HUES64 (cell line): ENCODE results near the gene PLIN3.
A peak's percentile ranks its signal among the peaks of the same experiment; 100 is the strongest.
"Not testable (repeated sequence)": the region's sequence is repeated elsewhere in the genome, so short reads cannot be mapped to it uniquely, and the experiment has no call there.

Experiments
- H3K27ac ChIP-seq: 2 replicates; pipeline ENCODE4 v1.7.0; 2013; ENCODE audit warnings: low read depth, low read length, inconsistent platforms
- H3K27me3 ChIP-seq: 2 replicates; pipeline ENCODE4 v1.6.1; 2013; ENCODE audit warnings: mild to moderate bottlenecking, low read length; ENCODE audit not compliant: insufficient read depth
- H3K36me3 ChIP-seq: 2 replicates; pipeline ENCODE4 v1.6.1; 2013; ENCODE audit warnings: mild to moderate bottlenecking, low read length; ENCODE audit not compliant: insufficient read depth
- H3K4me1 ChIP-seq: 2 replicates; pipeline ENCODE4 v1.6.1; 2013; ENCODE audit warnings: mild to moderate bottlenecking, low read length, moderate library complexity; ENCODE audit not compliant: insufficient read depth
- H3K4me3 ChIP-seq: 2 replicates; pipeline ENCODE4 v1.5.1; 2013; ENCODE audit warnings: mild to moderate bottlenecking, low read length, moderate library complexity
- H3K9ac ChIP-seq: 2 replicates; pipeline ENCODE4 v1.6.1; 2013; ENCODE audit warnings: mild to moderate bottlenecking, low read depth, low read length
- H3K9me3 ChIP-seq: 2 replicates; pipeline ENCODE4 v1.6.1; 2013; ENCODE audit warnings: low read depth, low read length; ENCODE audit not compliant: insufficient read depth
- WGBS: fragments of 150-250, 120-280 bp; methylation state at CpG from one replicate; pipeline ENCODE4 v1.1.7; 2013; ENCODE audit warnings: missing lambda C conversion rate; 5-methylcytosine and 5-hydroxymethylcytosine counted together

Gene PLIN3

DNA sequence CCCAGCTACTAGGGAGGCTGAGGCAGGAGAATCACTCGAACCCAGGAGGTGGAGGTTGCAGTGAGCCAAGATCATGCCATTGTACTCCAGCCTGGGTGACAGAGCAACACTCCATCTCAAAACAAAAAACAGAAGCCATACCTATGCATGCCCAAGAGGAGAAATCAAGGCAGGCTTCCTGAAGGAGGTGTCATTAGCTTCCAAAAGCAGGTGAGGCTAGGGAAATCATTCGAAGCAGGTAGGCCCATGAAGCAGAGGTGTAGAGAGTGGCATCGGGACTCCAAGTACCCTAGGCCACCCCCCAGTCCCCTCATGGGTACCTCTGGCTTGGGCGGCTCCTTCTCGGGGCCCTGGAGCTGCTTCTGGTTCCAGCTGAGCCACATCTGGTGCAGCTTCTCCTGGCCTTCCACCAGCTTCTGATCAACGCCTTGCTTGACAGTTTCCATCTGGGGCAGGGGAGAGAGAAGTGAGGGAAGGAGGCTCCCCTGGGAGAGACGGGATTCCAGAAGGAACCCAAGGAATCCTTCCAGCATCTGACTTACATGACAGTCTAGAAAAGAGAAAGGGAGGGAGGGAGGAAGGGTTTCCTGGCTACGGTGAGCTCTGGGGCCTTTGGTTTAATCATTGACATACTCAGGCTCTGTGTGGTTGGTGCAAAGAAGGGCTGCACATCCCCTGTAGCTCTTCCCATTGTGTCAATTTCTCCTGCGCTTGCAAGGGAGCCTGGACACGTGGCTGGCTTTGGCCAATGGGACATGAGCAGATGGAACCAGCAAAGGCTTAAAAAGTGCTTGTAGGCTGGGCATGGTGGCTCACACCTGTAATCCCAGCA lies 22.9 kb downstream of the PLIN3 start:
- peaks cover 61% of the 10 kb centered on the region for H3K36me3 ChIP-seq
- no peaks in the 10 kb centered on the region for H3K27me3 ChIP-seq
- no peak overlapping the region for H3K4me3 ChIP-seq
- no peaks in the 10 kb centered on the region for H3K9me3 ChIP-seq
- H3K27ac ChIP-seq = no peak overlapping the region
- no peak overlapping the region for H3K9ac ChIP-seq
- 94% methylated on average over 10 of the region's 10 CpGs for WGBS
- no peaks in the 10 kb centered on the region for H3K4me1 ChIP-seq

DNA sequence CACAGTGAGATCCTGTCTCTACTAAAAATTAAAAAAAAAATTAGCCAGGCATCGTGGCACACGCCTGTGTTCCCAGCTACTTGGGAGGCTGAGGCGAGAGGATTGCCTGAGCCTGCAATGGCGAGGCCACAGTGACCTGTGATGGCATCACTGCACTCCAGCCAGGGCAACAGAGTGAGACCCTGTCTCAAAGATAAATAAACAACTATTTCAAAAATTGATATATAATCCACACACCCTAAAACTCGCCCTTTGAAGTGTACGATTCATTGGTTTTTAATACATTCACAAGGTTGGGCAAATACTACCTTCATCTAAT lies 23.9 kb downstream of the PLIN3 start:
- H3K27me3 ChIP-seq = no peaks in the 10 kb centered on the region
- H3K9ac ChIP-seq = no peak overlapping the region
- no peak overlapping the region for H3K4me3 ChIP-seq
- no peak overlapping the region for H3K27ac ChIP-seq
- H3K36me3 ChIP-seq = peaks cover 62% of the 10 kb centered on the region
- 97% methylated on average over 6 of the region's 6 CpGs for WGBS
- H3K9me3 ChIP-seq = no peaks in the 10 kb centered on the region
- H3K4me1 ChIP-seq = no peaks in the 10 kb centered on the region

DNA sequence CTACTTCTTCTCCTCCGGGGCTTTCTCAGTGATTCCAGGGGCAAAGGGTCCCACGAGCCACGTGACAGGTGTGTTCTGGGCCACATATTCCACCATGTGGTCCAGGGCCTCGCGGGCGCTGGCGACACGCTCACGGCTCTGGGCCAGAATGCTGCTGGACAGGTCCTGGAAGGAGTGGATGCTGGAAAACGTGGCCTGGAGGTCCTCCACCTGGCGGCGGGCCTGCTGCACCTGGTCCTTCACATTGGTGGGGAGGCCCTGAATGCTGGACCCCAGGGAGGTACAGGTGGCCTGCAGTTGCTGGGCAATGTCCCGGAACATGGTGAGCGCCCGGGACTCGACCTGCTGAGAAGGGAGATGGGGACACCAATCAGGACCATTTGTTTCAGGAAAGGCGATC lies 28.3 kb downstream of the PLIN3 start:
- Histone ChIP-seq H3K9me3 (no peaks in the 10 kb centered on the region), H3K4me3 (no peak overlapping the region), H3K27me3 (no peaks in the 10 kb centered on the region), H3K4me1 (no peaks in the 10 kb centered on the region), H3K9ac (no peak overlapping the region), H3K27ac (no peak overlapping the region), H3K36me3 (peaks cover 38% of the 10 kb centered on the region)
- WGBS = 95% methylated on average over 17 of the region's 17 CpGs

DNA sequence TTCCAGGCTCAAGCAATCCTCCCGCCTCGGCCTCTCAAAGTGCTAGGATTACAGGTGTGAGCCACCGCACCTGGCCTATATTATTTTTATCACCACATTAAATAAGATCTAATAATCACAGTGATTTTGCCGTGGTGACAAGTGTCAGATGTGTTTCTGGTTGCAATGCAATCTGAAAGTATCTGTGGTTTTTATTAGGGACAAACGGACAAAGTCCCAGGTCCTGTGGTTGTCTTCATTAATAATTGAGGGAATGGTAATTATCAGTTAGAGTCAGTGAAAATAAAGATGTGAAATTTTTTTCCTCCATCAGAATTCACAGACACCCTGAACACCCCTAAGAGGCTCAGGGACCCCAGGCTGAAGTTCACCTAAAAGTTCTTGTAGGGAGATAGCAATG lies 34.7 kb downstream of the PLIN3 start:
- WGBS = 93% methylated on average over 5 of the region's 5 CpGs
- H3K27ac ChIP-seq = no peak overlapping the region
- H3K4me3 ChIP-seq = no peak overlapping the region
- no peak overlapping the region for H3K9ac ChIP-seq
- H3K4me1 ChIP-seq = no peaks in the 10 kb centered on the region
- H3K9me3 ChIP-seq = no peaks in the 10 kb centered on the region
- H3K36me3 ChIP-seq = peaks cover 5% of the 10 kb centered on the region
- H3K27me3 ChIP-seq = peaks cover 17% of the 10 kb centered on the region

DNA sequence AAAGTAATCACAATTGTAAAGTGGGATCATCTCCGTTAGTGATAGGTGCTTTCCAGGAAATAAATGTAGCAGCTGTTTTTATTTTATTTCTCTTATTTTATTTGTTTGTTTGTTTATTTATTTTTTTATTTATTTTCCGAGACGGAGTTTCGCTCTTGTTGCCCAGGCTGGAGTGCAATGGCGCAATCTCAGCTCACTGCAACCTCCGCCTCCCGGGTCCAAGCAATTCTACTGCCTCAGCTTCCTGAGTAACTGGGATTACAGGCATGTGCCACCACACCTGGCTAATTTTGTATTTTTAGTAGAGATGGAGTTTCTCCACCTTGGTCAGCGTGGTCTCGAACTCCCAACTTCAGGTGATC lies 35.5 kb downstream of the PLIN3 start:
- peak overlapping the region; percentile 71 for H3K4me3 ChIP-seq
- not testable (repeated sequence) for H3K9me3 ChIP-seq, H3K36me3 ChIP-seq, H3K27ac ChIP-seq, H3K4me1 ChIP-seq
- H3K27me3 ChIP-seq = peaks cover 17% of the 10 kb centered on the region
- WGBS = 88% methylated on average over 9 of the region's 9 CpGs
- peak overlapping the region; percentile 74 for H3K9ac ChIP-seq

DNA sequence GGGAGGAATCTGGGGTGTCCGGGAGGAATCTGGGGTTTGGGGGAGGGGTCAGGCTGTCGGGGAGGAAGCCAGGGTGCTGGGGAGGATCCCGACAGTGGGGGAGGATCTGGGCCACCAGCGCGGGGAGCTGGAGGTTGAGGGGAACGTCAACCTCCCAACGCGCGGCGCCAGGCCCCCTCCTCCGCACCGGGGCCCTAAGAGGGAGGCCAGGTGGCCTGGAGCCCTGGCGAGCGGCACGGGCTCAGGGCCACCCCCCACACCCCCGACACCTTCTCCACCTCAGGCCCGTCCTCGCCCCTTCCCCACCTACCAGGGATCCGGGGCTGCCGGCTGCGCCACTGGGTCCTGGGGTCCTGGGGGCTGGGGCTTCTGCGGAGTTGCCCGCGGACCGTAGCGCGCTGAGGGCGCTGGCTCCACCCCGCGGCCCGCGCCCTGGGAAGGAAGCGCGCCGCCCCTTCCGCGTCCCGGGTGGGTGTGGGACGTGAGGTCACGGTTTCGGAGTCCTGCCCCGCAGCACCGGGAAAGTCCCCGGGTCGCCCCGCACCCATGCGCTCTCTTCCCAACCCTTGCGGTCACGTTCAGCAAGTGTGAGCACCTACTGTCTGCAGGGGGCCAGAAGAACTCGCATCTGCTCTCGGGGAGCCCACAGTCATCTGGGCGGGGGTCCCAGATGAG lies 36.0 kb downstream of the PLIN3 start, which contains the start of gene TICAM1:
TICAM1 (minus strand) TSS at position 409 of the 675 bp plus-strand sequence. CDS start 13,335 bp downstream, outside the sequence.
- Histone ChIP-seq H3K27me3 (peaks cover 17% of the 10 kb centered on the region), H3K36me3 (no peaks in the 10 kb centered on the region), H3K9me3 (no peaks in the 10 kb centered on the region), H3K9ac (peak within 1 kb of the TSS; percentile 74), H3K4me3 (peak within 1 kb of the TSS; percentile 71), H3K27ac (no peak within 1 kb of the TSS), H3K4me1 (no peaks in the 10 kb centered on the region)
- 7% methylated on average over 52 of the region's 52 CpGs for WGBS

DNA sequence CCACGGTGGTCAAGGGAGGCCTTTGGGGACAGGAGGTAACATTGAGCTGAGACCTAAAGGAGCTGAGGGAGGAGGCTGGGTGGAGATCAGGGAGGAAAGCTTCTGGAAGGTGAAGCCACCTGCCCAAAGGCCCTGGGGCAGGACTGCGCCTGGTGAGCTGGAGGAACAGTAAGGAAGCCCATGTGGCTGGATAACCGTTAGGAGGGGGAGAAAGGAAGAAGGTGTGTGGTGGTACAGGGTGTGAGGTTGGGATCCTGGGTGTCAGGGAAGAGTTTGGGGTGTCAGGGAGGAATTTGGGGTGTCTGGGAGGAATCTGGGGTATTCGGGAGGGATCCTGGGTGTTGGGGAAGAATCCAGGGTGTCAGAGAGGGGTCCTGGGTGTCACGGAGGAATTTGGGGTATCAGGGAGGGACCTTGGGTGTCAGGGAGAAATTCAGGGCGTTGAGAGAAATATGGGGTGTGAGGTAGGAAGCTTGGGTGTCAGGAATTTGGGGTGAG lies 36.6 kb downstream of the PLIN3 start:
- Histone ChIP-seq H3K9me3 (no peaks in the 10 kb centered on the region), H3K27ac (no peak overlapping the region), H3K4me3 (no peak overlapping the region), H3K27me3 (peaks cover 17% of the 10 kb centered on the region), H3K36me3 (no peaks in the 10 kb centered on the region), H3K9ac (no peak overlapping the region), H3K4me1 (no peaks in the 10 kb centered on the region)
- 84% methylated on average over 6 of the region's 6 CpGs for WGBS

DNA sequence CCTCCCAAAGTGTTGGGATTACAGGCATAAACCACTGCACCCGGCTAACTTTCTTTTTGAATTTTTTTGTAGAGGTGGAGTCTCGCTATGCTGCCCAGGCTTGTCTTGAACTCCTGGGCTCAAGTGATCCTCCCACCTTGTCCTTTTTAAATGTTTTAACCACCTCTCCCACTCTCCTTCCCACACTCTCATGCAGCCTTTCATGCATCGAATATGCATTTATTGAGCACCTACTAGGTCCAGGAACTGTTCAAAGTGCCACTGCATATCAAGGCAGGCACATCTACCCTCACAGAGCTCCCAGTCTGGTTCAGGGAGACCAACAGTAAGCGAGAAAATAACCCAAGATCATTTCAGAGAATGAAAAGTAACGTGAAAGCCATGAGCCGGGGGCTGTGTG lies 37.1 kb downstream of the PLIN3 start:
- 90% methylated on average over 6 of the region's 6 CpGs for WGBS
- Histone ChIP-seq H3K4me3 (no peak overlapping the region), H3K4me1 (no peaks in the 10 kb centered on the region), H3K27me3 (peaks cover 17% of the 10 kb centered on the region), H3K36me3 (no peaks in the 10 kb centered on the region), H3K27ac (no peak overlapping the region), H3K9ac (no peak overlapping the region), H3K9me3 (no peaks in the 10 kb centered on the region)

DNA sequence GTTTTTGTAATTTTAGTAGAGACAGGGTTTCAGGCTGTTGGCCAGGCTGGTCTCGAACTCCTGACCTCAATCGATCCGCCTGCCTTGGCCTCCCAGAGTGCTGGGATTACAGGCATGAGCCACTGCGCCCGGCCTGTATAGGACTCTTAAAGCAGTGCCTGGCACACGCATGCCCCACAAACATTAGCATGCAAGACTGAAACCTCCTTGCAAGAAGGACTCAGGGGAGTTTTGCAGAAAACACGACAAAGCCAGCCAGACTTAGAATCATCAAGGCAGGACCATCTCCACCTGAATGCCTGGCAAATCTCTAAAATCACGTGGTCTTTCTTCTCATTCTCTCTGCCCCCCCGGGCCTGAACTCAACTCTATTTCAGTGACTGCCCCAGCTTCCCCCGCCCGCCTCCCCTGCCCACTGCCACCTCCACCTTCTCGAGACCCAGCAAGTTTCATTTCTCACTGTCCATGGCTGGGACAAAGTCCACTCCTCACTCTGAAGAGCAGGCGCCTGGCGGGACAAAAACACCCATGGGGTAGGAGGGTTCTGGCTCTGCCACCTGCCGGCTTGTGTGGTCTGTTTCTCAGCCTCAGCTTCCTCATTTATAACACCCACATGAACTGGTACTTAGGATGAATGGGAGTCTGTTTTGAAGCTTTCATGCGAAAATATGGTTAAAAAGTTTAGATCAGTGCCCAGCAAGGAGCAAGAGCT lies 38.3 kb downstream of the PLIN3 start:
- Histone ChIP-seq H3K36me3 (no peaks in the 10 kb centered on the region), H3K4me3 (no peak overlapping the region), H3K4me1 (no peaks in the 10 kb centered on the region), H3K27ac (no peak overlapping the region), H3K9me3 (no peaks in the 10 kb centered on the region), H3K9ac (no peak overlapping the region), H3K27me3 (peaks cover 17% of the 10 kb centered on the region)
- 82% methylated on average over 14 of the region's 16 CpGs for WGBS

DNA sequence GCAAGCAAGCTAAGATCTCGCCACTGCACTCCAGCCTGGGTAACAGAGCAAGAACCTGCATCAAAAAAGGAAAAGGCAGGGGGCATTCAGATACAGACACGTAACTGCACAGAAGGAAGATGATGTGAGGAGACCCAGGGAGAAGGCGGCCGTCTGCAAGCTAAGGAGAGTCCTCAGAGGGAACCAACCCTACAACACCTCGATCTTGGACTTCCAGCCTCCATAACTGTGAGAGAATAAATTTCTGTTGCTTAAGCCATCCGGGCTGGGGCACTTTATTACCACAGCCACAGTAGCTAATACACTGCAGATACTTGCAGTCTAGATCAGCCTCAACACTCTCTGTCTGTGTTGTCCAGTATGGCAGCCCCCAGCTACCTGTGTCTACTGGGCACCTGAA lies 43.9 kb downstream of the PLIN3 start:
- Histone ChIP-seq H3K9ac (no peak overlapping the region), H3K9me3 (no peaks in the 10 kb centered on the region), H3K4me3 (no peak overlapping the region), H3K27ac (no peak overlapping the region), H3K27me3 (no peaks in the 10 kb centered on the region), H3K4me1 (no peaks in the 10 kb centered on the region), H3K36me3 (no peaks in the 10 kb centered on the region)
- 82% methylated on average over 6 of the region's 6 CpGs for WGBS

DNA sequence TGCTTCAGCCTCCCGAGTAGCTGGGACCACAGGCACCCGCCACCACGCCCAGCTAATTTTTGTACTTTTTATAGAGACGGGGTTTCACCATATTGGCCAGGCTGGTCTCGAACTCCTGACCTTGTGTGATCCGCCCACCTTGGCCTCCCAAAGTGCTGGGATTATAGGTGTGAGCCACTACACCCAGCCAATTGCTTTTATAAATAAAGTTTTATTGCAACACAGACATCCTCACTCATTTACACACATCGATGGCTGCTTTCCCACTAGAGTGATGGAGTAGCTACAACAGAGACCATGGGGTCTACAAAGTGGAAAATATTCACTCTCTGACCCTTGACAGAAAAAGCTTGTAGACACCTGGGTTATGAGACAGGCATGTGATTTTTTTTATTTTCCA lies 45.1 kb downstream of the PLIN3 start:
- WGBS = 96% methylated on average over 7 of the region's 7 CpGs
- H3K27ac ChIP-seq, H3K27me3 ChIP-seq, H3K4me3 ChIP-seq, H3K36me3 ChIP-seq, H3K9me3 ChIP-seq, H3K9ac ChIP-seq, H3K4me1 ChIP-seq: not testable (repeated sequence)
